Measurements from ENCODE around the gene ELP5.
A peak's percentile ranks its signal among the peaks of the same experiment; 100 is the strongest.

ELP5 gene

DNA sequence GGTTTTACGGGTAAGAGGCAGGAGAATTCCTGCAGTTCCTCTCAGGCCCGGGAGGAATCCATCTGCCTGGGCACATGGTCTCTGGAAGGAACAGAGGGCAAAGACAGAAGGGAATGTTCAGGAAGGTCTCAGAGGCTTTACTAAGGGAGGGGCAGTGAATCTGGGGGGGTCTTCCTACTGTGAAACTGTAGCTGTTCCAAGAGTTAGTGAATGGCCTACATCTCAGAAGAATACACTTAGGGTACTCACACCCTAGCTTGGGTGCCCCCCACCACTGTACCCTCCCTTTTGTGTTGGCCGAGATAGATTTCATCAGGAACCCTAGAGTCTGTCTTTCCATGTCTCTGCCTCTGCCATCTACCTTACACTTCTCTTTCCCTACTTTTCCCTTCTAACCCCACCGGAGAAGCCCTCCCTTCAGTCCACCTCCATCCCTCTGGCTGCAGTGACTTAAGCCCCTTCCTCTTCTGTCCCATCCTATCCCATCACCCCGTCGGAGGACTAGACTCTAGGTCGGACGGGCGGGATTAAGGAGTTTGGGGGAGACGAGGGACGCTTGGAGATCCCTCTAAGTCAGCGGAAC, 32.7 kb upstream of the ELP5 start:
- DNase-seq (ENCODE audit: low read depth): no peak

DNA sequence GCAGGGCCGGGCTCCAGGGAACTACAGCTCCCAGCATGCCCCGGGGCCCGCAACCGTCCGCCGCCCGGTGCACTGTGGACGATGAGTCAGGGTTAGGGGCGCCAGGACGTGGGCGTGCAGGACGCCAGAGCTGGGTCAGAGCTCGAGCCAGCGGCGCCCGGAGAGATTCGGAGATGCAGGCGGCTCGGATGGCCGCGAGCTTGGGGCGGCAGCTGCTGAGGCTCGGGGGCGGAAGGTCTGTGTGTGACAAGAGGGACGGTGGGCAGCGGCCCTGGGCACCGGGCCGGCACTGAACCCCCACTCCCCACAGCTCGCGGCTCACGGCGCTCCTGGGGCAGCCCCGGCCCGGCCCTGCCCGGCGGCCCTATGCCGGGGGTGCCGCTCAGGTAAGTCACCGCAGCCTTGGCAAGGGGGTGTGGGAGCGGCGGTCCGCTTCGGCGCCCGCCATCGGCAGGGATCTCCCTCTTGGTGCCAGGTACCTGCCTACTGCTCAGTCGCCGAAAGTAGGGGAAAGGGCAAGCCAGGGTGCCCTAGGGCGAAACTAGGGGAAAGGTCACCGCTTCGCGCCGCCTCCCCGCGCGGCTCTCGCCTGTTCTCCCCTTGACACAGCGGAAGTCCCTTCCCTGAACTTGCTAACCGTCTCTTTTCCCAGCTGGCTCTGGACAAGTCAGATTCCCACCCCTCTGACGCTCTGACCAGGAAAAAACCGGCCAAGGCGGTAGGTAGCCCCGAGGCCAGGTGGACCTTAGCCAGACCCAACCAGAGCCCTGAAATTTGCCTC, 32.0 kb upstream of the ELP5 start, which contains the start of the genes ACADVL and DLG4:
ACADVL (plus strand) TSS at position 127 of the 781 bp plus-strand sequence; CDS start at position 174, 47 bp downstream.
DLG4 (minus strand) TSS at position 25 of the 781 bp plus-strand sequence.
- peak; percentile 46 for DNase-seq (ENCODE audit: low read depth)

DNA sequence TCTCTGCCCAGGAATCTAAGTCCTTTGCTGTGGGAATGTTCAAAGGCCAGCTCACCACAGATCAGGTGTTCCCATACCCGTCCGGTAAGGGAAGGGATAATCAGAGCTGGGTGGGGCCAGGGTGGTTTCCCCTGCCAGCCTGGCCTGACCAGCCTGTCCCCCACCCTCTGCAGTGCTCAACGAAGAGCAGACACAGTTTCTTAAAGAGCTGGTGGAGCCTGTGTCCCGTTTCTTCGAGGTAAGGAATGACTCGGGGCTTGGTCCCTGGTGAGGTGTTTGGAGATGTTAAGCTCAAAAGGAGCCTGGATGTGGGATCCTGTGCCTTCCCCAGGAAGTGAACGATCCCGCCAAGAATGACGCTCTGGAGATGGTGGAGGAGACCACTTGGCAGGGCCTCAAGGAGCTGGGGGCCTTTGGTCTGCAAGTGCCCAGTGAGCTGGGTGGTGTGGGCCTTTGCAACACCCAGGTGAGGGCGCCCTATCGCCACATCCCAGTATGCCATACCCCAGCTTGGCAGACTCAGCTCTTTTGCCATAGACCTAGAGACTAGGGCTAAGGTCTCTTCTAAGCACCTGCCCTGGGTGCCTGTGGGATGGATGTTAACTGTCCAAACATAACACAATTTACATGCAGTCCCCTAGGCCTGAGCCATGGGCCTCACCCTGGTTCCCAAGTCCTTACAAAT, 31.3 kb upstream of the ELP5 start:
- DNase-seq (ENCODE audit: low read depth): no peak

DNA sequence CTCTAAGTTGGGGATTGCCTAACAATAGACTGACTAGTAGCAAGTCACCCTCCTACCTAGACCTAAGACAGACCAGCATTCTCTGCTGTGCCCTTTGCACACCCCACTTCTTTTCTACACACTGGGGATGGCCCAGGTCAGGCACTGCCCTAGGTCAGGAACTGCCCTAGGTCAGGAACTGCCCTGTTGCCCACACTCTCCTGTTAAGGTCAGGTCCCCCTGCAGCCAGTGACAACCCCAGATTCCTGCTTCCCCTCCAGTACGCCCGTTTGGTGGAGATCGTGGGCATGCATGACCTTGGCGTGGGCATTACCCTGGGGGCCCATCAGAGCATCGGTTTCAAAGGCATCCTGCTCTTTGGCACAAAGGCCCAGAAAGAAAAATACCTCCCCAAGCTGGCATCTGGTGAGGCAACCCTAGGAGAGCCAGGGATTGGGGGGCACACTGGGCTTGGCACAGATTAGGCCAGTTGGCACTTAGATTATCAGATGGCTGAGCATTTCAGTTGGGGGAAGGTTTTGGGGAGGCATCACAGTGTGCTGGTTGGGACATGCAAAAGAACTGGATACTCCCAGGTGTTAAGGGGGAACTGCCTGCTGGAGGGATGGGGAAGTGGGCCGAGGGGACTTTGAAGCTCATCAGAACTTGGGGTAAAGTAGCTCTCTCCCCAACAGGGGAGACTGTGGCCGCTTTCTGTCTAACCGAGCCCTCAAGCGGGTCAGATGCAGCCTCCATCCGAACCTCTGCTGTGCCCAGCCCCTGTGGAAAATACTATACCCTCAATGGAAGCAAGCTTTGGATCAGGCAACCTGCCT, 30.5 kb upstream of the ELP5 start:
- no peak for DNase-seq (ENCODE audit: low read depth)

DNA sequence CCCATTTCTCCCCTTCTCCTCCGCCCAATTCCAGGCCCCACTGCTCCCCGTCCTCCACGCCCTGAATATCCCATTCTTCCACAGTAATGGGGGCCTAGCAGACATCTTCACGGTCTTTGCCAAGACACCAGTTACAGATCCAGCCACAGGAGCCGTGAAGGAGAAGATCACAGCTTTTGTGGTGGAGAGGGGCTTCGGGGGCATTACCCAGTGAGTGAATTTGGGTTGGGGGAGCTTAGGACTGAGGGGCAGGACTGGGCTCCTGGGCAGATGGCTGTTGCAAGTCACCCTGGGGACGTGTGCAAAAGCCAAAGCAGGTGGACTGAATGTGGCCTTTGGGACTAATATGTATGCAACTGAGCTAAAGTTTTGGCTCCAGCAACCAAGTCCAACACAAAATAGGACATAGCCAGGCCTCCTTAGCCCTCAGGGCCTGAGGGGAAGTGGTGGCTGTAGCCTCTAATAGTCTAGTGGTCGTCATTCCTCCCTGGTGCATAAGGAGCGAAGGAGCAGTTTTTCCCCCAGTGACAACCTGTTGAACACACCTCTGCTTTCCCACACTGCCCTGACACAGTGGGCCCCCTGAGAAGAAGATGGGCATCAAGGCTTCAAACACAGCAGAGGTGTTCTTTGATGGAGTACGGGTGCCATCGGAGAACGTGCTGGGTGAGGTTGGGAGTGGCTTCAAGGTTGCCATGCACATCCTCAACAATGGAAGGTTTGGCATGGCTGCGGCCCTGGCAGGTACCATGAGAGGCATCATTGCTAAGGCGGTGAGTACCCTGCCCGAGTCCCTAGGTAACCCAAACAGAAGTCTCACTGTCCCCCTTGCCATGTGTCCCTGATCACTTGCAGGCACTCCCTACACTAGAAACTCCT, 29.7 kb upstream of the ELP5 start:
- DNase-seq (ENCODE audit: low read depth): no peak

DNA sequence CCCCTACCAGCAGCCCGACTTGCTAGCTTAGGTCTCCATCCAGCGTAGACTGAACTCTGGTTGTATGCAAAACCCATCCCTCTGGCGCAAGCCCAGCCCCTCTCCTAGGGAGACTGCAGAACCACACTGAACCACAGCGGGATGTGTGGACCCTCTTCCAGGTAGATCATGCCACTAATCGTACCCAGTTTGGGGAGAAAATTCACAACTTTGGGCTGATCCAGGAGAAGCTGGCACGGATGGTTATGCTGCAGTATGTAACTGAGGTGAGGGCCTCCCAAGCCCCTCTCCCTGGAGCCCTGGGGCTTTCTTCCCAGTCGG, 29.1 kb upstream of the ELP5 start:
- DNase-seq (ENCODE audit: low read depth): no peak

DNA sequence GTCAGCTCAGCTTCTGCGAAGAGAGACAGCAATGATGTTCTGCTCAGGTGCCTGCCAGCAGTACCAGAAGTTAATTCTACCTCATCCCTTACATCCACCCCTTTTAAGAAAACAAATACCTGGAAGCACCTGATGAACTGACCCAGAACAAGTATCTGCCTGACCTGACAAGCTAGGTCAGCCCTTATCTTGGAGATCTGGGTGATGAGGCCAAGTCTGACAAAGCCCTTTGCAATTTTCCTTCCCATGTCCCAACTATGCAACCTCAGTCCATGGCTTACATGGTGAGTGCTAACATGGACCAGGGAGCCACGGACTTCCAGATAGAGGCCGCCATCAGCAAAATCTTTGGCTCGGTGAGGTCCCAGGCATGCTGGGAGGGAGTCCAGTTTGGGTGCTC, 28.6 kb upstream of the ELP5 start:
- DNase-seq (ENCODE audit: low read depth): no peak

DNA sequence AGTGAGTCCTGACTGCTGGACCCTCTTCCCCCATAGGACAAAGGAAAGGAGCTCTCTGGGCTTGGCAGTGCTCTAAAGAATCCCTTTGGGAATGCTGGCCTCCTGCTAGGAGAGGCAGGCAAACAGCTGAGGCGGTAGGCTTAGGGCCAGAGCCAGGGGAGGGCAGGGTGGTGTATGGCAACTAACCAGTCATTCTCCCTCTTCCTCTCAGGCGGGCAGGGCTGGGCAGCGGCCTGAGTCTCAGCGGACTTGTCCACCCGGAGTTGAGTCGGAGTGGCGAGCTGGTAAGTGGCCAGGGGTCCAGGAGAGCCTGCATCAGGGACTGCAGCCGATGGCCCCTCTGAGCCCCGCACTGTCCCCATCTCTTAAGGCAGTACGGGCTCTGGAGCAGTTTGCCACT, 27.9 kb upstream of the ELP5 start:
- DNase-seq (ENCODE audit: low read depth): no peak

DNA sequence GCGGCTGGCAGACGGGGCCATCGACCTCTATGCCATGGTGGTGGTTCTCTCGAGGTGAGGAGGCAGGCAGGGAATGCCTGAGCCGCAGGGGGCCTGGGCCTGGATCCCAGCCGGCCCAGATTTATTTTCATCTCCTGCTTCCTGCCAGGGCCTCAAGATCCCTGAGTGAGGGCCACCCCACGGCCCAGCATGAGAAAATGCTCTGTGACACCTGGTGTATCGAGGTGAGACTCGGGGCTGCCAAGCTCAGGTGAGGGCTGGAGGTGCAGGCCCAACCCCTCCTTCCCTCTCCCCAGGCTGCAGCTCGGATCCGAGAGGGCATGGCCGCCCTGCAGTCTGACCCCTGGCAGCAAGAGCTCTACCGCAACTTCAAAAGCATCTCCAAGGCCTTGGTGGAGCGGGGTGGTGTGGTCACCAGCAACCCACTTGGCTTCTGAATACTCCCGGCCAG, 27.3 kb upstream of the ELP5 start:
- DNase-seq (ENCODE audit: low read depth): no peak

DNA sequence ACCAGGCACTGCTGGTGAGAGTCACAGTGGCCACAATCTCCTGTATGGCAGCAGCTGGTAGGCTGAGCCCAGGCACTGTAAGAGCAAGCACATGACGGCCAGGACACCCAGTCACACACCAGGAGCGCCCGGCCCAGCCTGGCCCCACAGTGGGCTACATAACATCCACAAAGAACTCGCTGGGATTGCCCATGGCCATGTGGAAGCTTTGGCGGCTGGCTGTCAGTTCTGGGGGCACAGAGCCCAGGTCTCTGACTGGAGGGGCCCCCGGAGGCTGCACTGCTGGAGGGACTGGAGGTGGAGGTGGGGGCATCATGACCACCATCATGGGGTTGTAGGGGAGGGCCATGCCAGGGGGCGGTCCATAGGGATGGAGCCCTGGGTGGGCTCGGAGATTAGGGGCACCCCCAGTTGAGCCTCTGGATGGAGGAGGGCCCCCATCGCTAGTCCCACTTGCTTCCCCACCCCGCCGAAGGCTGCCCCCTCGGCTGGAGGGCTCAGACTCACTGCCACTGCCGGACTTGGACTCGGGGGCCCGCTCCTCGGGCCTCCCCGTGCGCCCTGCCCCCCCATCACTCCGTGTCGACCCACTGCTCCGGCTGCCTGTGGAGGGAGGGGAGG, 26.2 kb upstream of the ELP5 start:
- DNase-seq (ENCODE audit: low read depth): no peak

DNA sequence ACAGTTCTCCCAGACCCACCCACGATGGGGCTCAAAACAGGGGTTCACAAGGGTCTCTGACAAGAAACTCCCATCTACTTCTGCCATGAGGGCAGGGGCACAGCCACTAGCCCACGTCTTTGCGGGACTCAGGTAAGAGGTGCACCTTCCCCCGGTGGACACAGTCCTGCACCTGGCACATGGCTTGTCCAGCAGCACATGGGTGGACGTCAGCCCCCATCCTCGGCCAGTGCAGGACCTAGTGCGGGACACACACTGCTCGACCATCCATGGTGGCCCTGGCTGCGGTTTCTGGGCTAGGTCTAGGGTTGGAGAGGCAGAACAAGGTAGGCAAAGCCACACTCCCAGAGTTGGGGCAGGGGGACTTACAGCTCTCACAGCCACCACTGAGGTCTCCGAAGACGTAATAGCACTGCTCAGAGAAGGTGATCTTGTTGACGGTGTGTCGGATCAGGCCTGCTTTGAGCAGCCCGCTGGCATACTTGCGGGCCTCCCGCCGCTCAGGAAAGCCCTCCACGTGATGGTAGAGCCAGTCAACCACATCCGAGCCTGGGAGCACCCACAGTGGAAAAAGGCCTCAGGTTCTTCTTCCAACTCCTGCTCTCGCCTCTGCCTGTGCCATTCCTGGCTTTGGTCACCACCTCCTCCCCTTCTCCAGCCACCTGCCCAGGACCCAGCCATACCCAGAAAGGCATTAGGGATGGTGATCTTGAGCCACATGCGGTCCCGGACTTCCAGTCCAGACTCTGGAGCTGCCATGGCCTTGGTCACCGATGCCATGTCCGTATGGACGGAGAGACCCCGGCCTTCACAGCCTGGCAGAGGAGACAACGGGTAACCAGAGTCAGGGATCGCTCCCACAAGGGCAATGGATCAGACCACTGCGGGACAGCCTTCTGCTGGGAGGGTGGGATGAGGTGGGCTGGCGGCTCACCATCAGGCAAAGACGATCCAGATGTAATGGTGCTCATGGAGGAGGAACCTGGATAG, 25.0 kb upstream of the ELP5 start:
- DNase-seq (ENCODE audit: low read depth): no peak

DNA sequence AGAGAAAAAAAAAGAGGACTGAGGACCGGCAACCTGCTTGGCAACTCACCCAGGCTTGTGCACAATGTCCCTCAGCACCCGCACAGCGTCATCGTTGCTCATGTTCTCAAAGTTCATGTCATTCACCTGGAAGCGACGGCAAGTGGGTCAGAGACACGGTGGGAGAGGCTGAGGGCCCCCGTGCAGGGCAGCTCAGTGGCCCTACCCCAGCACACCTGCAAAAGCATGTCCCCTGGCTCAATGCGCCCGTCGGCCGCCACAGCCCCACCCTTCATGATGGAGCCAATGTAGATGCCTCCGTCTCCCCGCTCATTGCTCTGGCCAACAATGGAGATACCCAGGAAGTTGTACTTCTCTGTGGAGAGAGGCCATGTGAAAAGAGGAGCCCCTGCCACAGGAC, 23.1 kb upstream of the ELP5 start:
- DNase-seq (ENCODE audit: low read depth): no peak

DNA sequence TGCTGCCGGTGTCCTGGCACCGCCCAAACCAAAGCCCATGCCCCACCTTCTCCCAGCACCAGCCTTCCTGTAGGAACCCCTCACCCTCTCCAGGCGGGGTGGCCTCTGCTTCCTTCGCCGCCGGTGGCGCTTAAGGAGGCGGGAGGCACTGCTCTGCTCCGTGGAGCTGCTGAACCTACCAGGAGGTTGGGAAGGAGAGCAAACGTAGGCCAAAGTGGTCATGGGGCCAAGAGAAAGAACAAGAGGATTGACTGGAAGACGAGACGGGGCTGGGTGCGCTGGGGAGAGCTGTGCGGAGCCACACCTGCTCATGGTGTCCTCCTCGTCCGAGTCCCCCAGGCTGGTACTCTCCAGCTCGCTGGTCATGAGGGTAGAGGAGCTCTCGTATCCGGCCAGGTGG, 22.5 kb upstream of the ELP5 start:
- no peak for DNase-seq (ENCODE audit: low read depth)

DNA sequence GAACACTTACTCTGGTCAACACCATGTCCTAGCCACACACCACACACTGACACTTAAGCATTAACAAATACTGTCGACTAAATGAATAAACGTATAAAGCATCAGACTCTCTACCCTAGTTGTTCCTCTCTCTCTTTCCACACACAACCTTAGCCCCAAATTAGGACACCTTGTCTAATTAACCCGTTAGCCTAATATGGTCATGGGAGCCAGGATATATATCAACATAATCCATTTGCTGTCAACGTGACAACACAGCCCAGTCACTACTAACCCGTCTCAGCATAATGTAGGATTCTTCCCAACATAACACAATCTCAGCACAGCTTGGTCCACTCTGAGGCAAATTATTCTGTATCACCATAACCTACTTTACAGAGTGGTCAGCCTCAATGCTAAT, 19.9 kb upstream of the ELP5 start:
- DNase-seq (ENCODE audit: low read depth): no peak

DNA sequence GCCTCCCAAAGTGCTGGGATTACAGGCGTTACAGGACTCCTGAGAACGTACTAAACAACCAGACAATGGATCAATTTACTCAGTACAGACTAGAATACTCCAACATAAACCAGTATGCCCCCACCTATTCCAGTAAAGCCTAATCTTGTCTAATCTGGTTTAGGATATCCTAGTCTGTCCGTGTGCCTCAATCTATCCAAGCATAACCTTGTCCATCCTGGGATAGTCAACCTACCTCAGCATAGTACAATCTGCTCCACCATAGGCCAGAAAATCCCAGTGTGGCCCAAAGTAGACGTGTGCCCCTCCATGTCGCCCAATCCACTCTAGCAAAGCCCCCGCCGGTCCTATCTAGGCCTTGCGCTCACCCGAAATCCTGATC, 18.3 kb upstream of the ELP5 start:
- no peak for DNase-seq (ENCODE audit: low read depth)

DNA sequence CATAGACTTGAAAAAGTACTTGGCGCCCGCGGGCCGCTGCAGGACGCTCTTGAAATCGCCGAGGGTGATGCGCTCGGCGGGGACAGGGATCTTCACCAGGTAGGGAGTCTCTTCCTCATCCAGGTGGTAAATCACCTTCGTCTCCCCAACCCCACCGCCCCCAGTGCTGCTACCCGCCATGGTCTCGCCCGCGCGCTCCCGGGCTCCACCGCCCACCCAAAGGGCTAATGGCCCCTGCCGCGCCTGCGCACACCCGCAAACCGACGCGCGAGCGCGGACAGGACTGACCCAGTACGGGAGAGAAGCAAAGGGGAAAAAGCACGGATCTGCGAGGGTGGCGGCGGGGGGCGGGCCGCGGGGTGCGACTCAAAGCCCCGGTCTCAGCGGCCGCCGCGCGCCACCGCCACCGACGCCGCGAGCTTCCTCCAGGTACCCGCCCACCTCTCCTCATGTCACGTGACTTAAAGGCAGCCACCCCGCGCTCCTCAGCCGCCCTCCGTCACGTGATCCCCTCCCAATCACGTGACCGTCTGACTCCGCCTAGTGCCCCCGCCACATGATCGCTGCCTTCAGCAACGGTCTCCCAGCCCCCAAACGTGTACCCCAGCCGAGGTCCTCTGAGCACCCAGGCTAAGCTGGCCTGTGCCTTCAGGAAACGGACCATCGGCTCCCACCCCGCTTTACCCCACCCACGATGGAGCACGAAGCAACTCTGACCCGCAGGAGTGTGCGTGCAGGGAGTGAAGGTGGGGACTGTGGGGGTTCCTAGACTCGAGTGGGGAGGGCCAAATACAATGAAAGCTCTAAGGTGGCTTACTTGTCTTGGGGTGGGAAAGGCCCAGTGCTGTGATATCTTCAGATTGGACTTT, 17.7 kb upstream of the ELP5 start, which contains the start of gene DVL2:
DVL2 (minus strand) TSS at position 435 of the 869 bp plus-strand sequence; CDS start at position 180, 255 bp downstream.
- DNase-seq (ENCODE audit: low read depth): no peak

DNA sequence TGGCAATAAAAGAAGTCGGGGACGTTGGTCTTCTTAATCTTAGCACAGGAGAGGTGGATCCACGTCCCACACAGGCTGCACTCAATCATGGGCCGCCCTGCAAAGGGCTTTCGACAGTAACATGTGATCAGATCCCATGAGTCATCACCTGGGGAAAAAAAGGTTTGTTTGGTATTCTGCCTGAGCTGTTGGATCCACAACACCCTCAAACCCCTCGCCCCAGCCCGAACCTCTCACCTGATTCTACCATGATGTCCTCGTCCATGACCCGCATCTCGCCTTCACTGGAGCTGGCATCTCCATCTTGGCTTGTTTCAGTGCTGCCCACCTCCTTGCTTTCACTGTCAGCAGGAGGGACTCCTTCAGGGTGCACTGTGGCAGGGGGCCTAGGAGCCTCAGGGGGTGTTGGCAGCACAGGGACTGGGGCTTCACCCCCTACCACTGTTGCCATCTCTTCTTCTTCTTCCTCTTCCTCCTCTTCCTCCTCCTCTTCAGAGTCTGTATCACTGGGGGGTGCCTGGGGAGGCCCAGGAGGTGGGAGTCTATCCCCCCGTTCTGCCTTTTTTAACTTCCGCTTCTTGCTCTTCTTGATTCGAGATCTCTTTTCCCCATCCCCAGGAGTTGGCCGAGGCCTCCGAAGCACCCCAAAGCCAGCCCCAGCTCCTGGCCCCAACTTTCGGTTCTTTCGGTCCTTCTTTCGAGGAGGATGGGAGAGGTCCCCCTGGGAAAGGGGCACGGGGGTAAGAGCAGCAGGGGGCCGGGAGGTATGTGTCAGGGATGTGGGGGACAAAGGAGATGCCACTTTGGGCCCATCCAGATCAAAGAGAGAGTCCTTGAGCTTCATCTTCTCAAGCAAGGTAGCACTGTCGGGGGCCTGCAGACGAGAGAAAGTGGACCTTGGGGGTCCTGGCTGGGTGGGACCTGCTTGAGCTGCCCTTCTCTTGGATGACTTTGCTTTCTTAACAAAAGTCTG, 16.0 kb upstream of the ELP5 start:
- DNase-seq (ENCODE audit: low read depth): no peak

Measured in GM04503 (cell line).